ENCODE measurements around the gene SNX15.

The SNX15 gene

GRCh38 chr11:65084598-65085375 lies 57.5 kb downstream of the SNX15 start:
- TF ChIP-seq FOXM1 (IDR thresholded peaks at IDR 0.05; ENCODE audit: borderline replicate concordance, low read depth) (no peak), EP300 (IDR thresholded peaks at IDR 0.05; ENCODE audit: borderline replicate concordance) (no peak), CEBPB (IDR thresholded peaks at IDR 0.05) (no peak), EGR1 (IDR thresholded peaks at IDR 0.05) (no peak), MAX (IDR thresholded peaks at IDR 0.05) (no peak), USF1 (IDR thresholded peaks at IDR 0.05) (no peak), TAF1 (IDR thresholded peaks at IDR 0.05; ENCODE audit: low read depth) (no peak), RAD21 (IDR thresholded peaks at IDR 0.05; ENCODE audit: low read depth) (no peak), YY1 (IDR thresholded peaks at IDR 0.05; ENCODE audit: low read depth) (no peak), TCF12 (IDR thresholded peaks at IDR 0.05; ENCODE audit: low read depth) (no peak), REST (IDR thresholded peaks at IDR 0.05; ENCODE audit: low read depth) (no peak), CREB1 (IDR thresholded peaks at IDR 0.05; ENCODE audit: low read depth) (no peak), TEAD4 (IDR thresholded peaks at IDR 0.05) (no peak), NFIC (IDR thresholded peaks at IDR 0.05) (no peak), ZBTB7A (IDR thresholded peaks at IDR 0.05; ENCODE audit: low read depth) (no peak)

DNA sequence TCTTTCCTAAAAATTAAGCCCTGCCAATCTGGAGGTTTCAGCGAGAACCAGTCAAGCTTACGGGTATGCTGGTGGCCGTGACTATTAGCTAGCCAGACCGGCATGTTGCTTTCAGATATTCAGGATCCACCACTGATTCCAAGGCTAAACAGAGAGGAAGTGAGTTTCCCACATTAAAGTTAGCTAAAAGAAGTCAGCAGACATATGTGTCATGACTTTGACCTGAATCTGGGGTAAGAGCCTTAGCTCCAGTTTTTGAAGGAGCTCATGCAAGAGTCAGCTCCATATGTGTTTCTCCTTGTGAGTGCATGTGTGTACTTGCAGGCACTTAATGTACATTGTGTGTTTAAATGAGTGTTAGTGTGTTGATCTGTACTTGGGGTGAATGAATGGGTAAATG lies 58.2 kb downstream of the SNX15 start:
- TF ChIP-seq ZBTB7A (IDR thresholded peaks at IDR 0.05; ENCODE audit: low read depth) (no peak), RAD21 (IDR thresholded peaks at IDR 0.05; ENCODE audit: low read depth) (no peak), MAX (IDR thresholded peaks at IDR 0.05) (no peak), USF1 (IDR thresholded peaks at IDR 0.05) (no peak), TEAD4 (IDR thresholded peaks at IDR 0.05) (no peak), FOXM1 (IDR thresholded peaks at IDR 0.05; ENCODE audit: borderline replicate concordance, low read depth) (no peak), NFIC (IDR thresholded peaks at IDR 0.05) (no peak), CREB1 (IDR thresholded peaks at IDR 0.05; ENCODE audit: low read depth) (no peak), YY1 (IDR thresholded peaks at IDR 0.05; ENCODE audit: low read depth) (no peak), REST (IDR thresholded peaks at IDR 0.05; ENCODE audit: low read depth) (no peak), TCF12 (IDR thresholded peaks at IDR 0.05; ENCODE audit: low read depth) (no peak), EP300 (IDR thresholded peaks at IDR 0.05; ENCODE audit: borderline replicate concordance) (no peak), TAF1 (IDR thresholded peaks at IDR 0.05; ENCODE audit: low read depth) (no peak), CEBPB (IDR thresholded peaks at IDR 0.05) (no peak), EGR1 (IDR thresholded peaks at IDR 0.05) (no peak)

GRCh38 chr11:65086809-65087208 lies 59.6 kb downstream of the SNX15 start:
- TF ChIP-seq USF1 (IDR thresholded peaks at IDR 0.05): no peak
- no peak for TF ChIP-seq TAF1 (IDR thresholded peaks at IDR 0.05; ENCODE audit: low read depth)
- TF ChIP-seq EP300 (IDR thresholded peaks at IDR 0.05; ENCODE audit: borderline replicate concordance): no peak
- no peak for TF ChIP-seq EGR1 (IDR thresholded peaks at IDR 0.05)

DNA sequence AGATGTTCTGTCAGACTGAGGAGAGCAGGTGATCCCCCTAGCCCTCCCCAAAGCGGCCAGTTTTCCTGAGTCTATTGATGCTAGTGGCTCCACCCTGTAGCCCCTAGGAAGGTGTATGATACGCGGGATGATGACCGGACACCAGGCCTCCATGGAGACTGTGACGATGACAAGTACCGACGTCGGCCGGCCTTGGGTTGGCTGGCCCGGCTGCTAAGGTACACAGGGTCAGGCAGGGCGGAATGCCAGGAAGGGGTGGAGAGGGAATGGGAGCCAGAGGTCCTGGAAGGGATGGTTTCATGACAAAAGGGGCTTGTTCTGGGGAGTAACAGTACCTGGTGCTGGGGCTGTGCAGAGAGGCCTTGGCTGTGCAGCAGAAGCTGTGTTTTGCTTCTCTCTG lies 60.0 kb downstream of the SNX15 start:
- no peak for TF ChIP-seq RAD21 (IDR thresholded peaks at IDR 0.05; ENCODE audit: low read depth)
- no peak for TF ChIP-seq TAF1 (IDR thresholded peaks at IDR 0.05; ENCODE audit: low read depth)
- TF ChIP-seq NFIC (IDR thresholded peaks at IDR 0.05): no peak
- TF ChIP-seq EP300 (IDR thresholded peaks at IDR 0.05; ENCODE audit: borderline replicate concordance): no peak
- no peak for TF ChIP-seq ZBTB7A (IDR thresholded peaks at IDR 0.05; ENCODE audit: low read depth)
- no peak for TF ChIP-seq FOXM1 (IDR thresholded peaks at IDR 0.05; ENCODE audit: borderline replicate concordance, low read depth)
- TF ChIP-seq EGR1 (IDR thresholded peaks at IDR 0.05): no peak
- TF ChIP-seq USF1 (IDR thresholded peaks at IDR 0.05): no peak
- no peak for TF ChIP-seq TEAD4 (IDR thresholded peaks at IDR 0.05)
- no peak for TF ChIP-seq CEBPB (IDR thresholded peaks at IDR 0.05)
- no peak for TF ChIP-seq CREB1 (IDR thresholded peaks at IDR 0.05; ENCODE audit: low read depth)
- TF ChIP-seq YY1 (IDR thresholded peaks at IDR 0.05; ENCODE audit: low read depth): no peak
- no peak for TF ChIP-seq MAX (IDR thresholded peaks at IDR 0.05)
- no peak for TF ChIP-seq REST (IDR thresholded peaks at IDR 0.05; ENCODE audit: low read depth)
